Activated naive CD8-positive, alpha-beta T cell (primary cell): ENCODE measurements around the gene CDYL2.

ENCODE experiments used
- H3K27ac Mint-ChIP-seq: one replicate; pipeline ENCODE4 v1.8.0; 2021; ENCODE audit warnings: mixed read lengths
- H3K27me3 Mint-ChIP-seq: one replicate; pipeline ENCODE4 v1.8.0; 2021; ENCODE audit warnings: mixed read lengths
- H3K36me3 Mint-ChIP-seq: one replicate; pipeline ENCODE4 v1.8.0; 2021; ENCODE audit warnings: mixed read lengths
- H3K4me1 Mint-ChIP-seq: one replicate; pipeline ENCODE4 v1.8.0; 2021; ENCODE audit warnings: low read depth, mixed read lengths
- H3K4me3 Mint-ChIP-seq: one replicate; pipeline ENCODE4 v1.8.0; 2021; ENCODE audit warnings: mild to moderate bottlenecking, mixed read lengths
- H3K9me3 Mint-ChIP-seq: one replicate; pipeline ENCODE4 v1.8.0; 2021; ENCODE audit warnings: low read depth, mixed read lengths

The CDYL2 gene

GRCh38 chr16:80612461-80613017 lies 191.9 kb downstream of the CDYL2 start:
- H3K27ac Mint-ChIP-seq = no peak overlapping the region
- H3K4me1 Mint-ChIP-seq = no peaks in the 10 kb centered on the region
- H3K9me3 Mint-ChIP-seq = no peaks in the 10 kb centered on the region
- peaks cover 13% of the 10 kb centered on the region for H3K36me3 Mint-ChIP-seq
- H3K4me3 Mint-ChIP-seq = no peak overlapping the region
- H3K27me3 Mint-ChIP-seq = no peaks in the 10 kb centered on the region

GRCh38 chr16:80611930-80612327 lies 192.5 kb downstream of the CDYL2 start:
- Mint-ChIP-seq H3K36me3 (peaks cover 14% of the 10 kb centered on the region), H3K27ac (no peak overlapping the region), H3K4me1 (no peaks in the 10 kb centered on the region), H3K27me3 (no peaks in the 10 kb centered on the region), H3K4me3 (no peak overlapping the region), H3K9me3 (no peaks in the 10 kb centered on the region)

GRCh38 chr16:80611171-80611929 lies 193.0 kb downstream of the CDYL2 start:
- Mint-ChIP-seq H3K4me1 (peaks cover 6% of the 10 kb centered on the region), H3K27ac (no peak overlapping the region), H3K4me3 (no peak overlapping the region), H3K36me3 (peaks cover 16% of the 10 kb centered on the region), H3K27me3 (no peaks in the 10 kb centered on the region), H3K9me3 (no peaks in the 10 kb centered on the region)

GRCh38 chr16:80610481-80611156 lies 193.8 kb downstream of the CDYL2 start:
- H3K4me1 Mint-ChIP-seq = peaks cover 9% of the 10 kb centered on the region
- no peak overlapping the region for H3K4me3 Mint-ChIP-seq
- no peaks in the 10 kb centered on the region for H3K27me3 Mint-ChIP-seq
- H3K36me3 Mint-ChIP-seq = peaks cover 16% of the 10 kb centered on the region
- H3K27ac Mint-ChIP-seq = no peak overlapping the region
- no peaks in the 10 kb centered on the region for H3K9me3 Mint-ChIP-seq

- H3K4me3 Mint-ChIP-seq = no peak overlapping the region
- H3K27ac Mint-ChIP-seq = no peak overlapping the region
- peaks cover 14% of the 10 kb centered on the region for H3K36me3 Mint-ChIP-seq
- no peaks in the 10 kb centered on the region for H3K9me3 Mint-ChIP-seq
- H3K4me1 Mint-ChIP-seq = peaks cover 9% of the 10 kb centered on the region
- H3K27me3 Mint-ChIP-seq = no peaks in the 10 kb centered on the region
Observed at GRCh38 chr16:80608946-80609345, 195.5 kb downstream of the CDYL2 start.

GRCh38 chr16:80607204-80607603 lies 197.2 kb downstream of the CDYL2 start:
- Mint-ChIP-seq H3K9me3 (no peaks in the 10 kb centered on the region), H3K4me1 (peaks cover 9% of the 10 kb centered on the region), H3K36me3 (peaks cover 15% of the 10 kb centered on the region), H3K27me3 (no peaks in the 10 kb centered on the region), H3K4me3 (no peak overlapping the region), H3K27ac (no peak overlapping the region)

GRCh38 chr16:80606221-80606766 lies 198.1 kb downstream of the CDYL2 start:
- no peak overlapping the region for H3K4me3 Mint-ChIP-seq
- H3K9me3 Mint-ChIP-seq = no peaks in the 10 kb centered on the region
- H3K27ac Mint-ChIP-seq = no peak overlapping the region
- peaks cover 15% of the 10 kb centered on the region for H3K36me3 Mint-ChIP-seq
- peaks cover 9% of the 10 kb centered on the region for H3K4me1 Mint-ChIP-seq
- no peaks in the 10 kb centered on the region for H3K27me3 Mint-ChIP-seq

- Mint-ChIP-seq H3K4me1 (peaks cover 9% of the 10 kb centered on the region), H3K27me3 (no peaks in the 10 kb centered on the region), H3K4me3 (no peak overlapping the region), H3K9me3 (no peaks in the 10 kb centered on the region), H3K27ac (no peak overlapping the region), H3K36me3 (peaks cover 15% of the 10 kb centered on the region)
Observed at GRCh38 chr16:80604600-80605355, 199.6 kb downstream of the CDYL2 start.

- peaks cover 9% of the 10 kb centered on the region for H3K4me1 Mint-ChIP-seq
Observed at GRCh38 chr16:80602894-80603293, 201.5 kb downstream of the CDYL2 start.

GRCh38 chr16:80601182-80601581 lies 203.2 kb downstream of the CDYL2 start:
- no peaks in the 10 kb centered on the region for H3K27me3 Mint-ChIP-seq
- H3K36me3 Mint-ChIP-seq = peaks cover 9% of the 10 kb centered on the region
- no peak overlapping the region for H3K4me3 Mint-ChIP-seq
- H3K27ac Mint-ChIP-seq = no peak overlapping the region
- H3K4me1 Mint-ChIP-seq = peaks cover 2% of the 10 kb centered on the region
- H3K9me3 Mint-ChIP-seq = no peaks in the 10 kb centered on the region

More at GRCh38 chr16:80602894-80603293, 201.5 kb downstream of the CDYL2 start:
- H3K4me3 Mint-ChIP-seq = no peak overlapping the region
- H3K27ac Mint-ChIP-seq = no peak overlapping the region
- no peaks in the 10 kb centered on the region for H3K9me3 Mint-ChIP-seq
- peaks cover 13% of the 10 kb centered on the region for H3K36me3 Mint-ChIP-seq
- H3K27me3 Mint-ChIP-seq = no peaks in the 10 kb centered on the region

GRCh38 chr16:80599466-80599865 lies 204.9 kb downstream of the CDYL2 start:
- no peaks in the 10 kb centered on the region for H3K27me3 Mint-ChIP-seq
- no peak overlapping the region for H3K4me3 Mint-ChIP-seq
- no peaks in the 10 kb centered on the region for H3K9me3 Mint-ChIP-seq
- H3K36me3 Mint-ChIP-seq = peaks cover 7% of the 10 kb centered on the region
- no peaks in the 10 kb centered on the region for H3K4me1 Mint-ChIP-seq
- no peak overlapping the region for H3K27ac Mint-ChIP-seq

GRCh38 chr16:80596507-80597207 lies 207.7 kb downstream of the CDYL2 start:
- H3K27ac Mint-ChIP-seq = no peak overlapping the region
- no peak overlapping the region for H3K4me3 Mint-ChIP-seq
- H3K4me1 Mint-ChIP-seq = peaks cover 9% of the 10 kb centered on the region
- H3K9me3 Mint-ChIP-seq = no peaks in the 10 kb centered on the region
- H3K36me3 Mint-ChIP-seq = peaks cover 6% of the 10 kb centered on the region
- H3K27me3 Mint-ChIP-seq = no peaks in the 10 kb centered on the region

GRCh38 chr16:80594756-80595155 lies 209.6 kb downstream of the CDYL2 start:
- H3K27me3 Mint-ChIP-seq = no peaks in the 10 kb centered on the region
- no peak overlapping the region for H3K4me3 Mint-ChIP-seq
- peaks cover 6% of the 10 kb centered on the region for H3K36me3 Mint-ChIP-seq
- no peak overlapping the region for H3K27ac Mint-ChIP-seq
- peaks cover 24% of the 10 kb centered on the region for H3K4me1 Mint-ChIP-seq
- H3K9me3 Mint-ChIP-seq = no peaks in the 10 kb centered on the region

- Mint-ChIP-seq H3K4me1 (peaks cover 26% of the 10 kb centered on the region), H3K4me3 (no peak overlapping the region), H3K27me3 (peaks cover 2% of the 10 kb centered on the region)
Observed at GRCh38 chr16:80592273-80592672, 212.1 kb downstream of the CDYL2 start.

More at GRCh38 chr16:80592273-80592672, 212.1 kb downstream of the CDYL2 start:
- Mint-ChIP-seq H3K9me3 (no peaks in the 10 kb centered on the region), H3K36me3 (peaks cover 9% of the 10 kb centered on the region), H3K27ac (no peak overlapping the region)
